ENCODE data around the gene AMPD2. TPM values are rescaled to one million over a fixed set of nuclear protein-coding genes. Genes with fewer than 3 reads are reported as not detected.
A peak's percentile ranks its signal among the peaks of the same experiment; 100 is the strongest.

Gene AMPD2
- total RNA-seq, 2 donors from 2014 or later, result 28.0 to 60.3 TPM

DNA sequence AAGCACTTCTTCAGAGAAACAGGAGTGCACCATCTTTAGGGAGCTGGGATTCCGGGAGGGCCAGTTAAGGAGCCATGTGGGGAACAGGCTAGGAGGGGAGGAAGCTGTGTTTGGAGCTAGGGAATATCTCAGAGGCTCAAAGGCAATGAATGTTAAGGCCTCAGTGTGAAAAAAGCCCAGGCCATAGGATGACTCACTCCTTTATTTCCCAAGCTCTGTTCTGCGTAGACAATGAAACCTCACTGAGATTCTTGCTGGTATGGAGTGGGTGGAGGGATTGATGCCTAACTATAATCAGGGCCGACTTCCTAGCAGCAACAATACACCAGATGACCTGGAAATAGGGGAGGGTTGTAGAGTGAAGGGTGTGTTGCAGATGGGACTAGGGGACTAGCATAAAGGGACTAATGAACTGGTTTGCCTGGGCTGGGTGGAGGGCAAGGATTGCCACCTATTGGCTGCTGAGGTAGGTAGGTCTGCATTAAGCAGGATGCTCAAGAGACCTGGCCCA lies 2.3 kb upstream of the AMPD2 start:
- peaks cover 15% of the 10 kb centered on the region for H3K4me1 ChIP-seq
- peak overlapping the region; percentile 29 for H3K27ac ChIP-seq
- no peak overlapping the region for H3K9ac ChIP-seq (ENCODE audit: low read depth in 2 of 2, low read length in 2 of 2)
- H3K36me3 ChIP-seq, result no peaks in the 10 kb centered on the region
- no peak for DNase-seq
- H3K9me3 ChIP-seq, result no peaks in the 10 kb centered on the region
- no peaks in the 10 kb centered on the region for H3K27me3 ChIP-seq
- intact Hi-C loops (cut with DNase I), result no loop called here
- TF ChIP-seq, protein P1, sequence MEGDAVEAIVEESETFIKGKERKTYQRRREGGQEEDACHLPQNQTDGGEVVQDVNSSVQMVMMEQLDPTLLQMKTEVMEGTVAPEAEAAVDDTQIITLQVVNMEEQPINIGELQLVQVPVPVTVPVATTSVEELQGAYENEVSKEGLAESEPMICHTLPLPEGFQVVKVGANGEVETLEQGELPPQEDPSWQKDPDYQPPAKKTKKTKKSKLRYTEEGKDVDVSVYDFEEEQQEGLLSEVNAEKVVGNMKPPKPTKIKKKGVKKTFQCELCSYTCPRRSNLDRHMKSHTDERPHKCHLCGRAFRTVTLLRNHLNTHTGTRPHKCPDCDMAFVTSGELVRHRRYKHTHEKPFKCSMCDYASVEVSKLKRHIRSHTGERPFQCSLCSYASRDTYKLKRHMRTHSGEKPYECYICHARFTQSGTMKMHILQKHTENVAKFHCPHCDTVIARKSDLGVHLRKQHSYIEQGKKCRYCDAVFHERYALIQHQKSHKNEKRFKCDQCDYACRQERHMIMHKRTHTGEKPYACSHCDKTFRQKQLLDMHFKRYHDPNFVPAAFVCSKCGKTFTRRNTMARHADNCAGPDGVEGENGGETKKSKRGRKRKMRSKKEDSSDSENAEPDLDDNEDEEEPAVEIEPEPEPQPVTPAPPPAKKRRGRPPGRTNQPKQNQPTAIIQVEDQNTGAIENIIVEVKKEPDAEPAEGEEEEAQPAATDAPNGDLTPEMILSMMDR (IDR thresholded peaks at IDR 0.05), result no peak
- no peak overlapping the region for H3K4me3 ChIP-seq

DNA sequence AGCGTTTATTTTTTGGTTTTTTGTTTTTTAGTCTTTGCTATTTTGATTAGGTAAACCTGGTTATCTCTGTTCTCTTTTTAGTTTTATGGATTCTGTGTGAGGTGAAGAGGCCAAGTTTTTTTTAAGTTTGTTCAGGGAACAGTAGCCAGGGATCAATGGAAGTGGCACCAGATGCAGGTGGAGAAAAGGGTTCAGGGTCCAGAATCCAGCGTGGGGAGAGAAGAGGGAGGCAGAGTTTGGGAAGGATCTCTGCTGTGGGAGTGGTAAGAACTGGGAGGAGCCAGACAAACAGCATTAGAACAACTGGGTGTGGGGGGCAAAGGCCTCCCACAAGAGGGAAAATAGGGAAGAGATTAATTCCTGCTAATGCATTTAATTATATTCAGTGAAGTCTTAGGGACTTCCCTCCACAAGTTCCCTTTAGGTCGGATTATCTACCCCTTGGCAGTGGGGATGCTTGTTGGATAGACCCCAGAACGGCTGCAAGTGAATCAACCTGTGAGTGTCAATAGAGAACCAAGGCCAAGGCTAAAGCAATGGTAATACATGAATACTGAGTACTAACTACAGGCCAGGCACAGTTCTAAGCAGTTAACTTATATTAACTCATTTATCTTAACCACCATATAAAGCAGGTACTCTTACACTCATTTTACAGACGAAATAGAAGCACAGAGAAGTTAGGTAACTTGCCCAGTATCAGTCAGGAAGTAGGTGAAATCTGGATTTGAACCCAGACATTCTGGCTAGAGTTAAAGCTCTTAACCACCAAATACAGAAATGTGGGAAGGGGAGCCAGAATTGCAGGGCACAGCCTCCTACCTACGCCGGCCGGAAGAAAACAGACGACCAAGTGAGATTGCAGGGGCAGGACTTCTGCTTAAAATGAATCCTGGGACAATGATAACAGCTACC lies 719 bp upstream of the AMPD2 start:
- Histone ChIP-seq H3K27ac (peak overlapping the region; percentile 83), H3K9ac (ENCODE audit: low read depth in 2 of 2, low read length in 2 of 2) (peak overlapping the region; percentile 74 to 90), H3K4me3 (peak overlapping the region; percentile 70), H3K9me3 (no peaks in the 10 kb centered on the region), H3K27me3 (no peaks in the 10 kb centered on the region), H3K36me3 (no peaks in the 10 kb centered on the region), H3K4me1 (peaks cover 15% of the 10 kb centered on the region)
- TF ChIP-seq, protein P1 (IDR thresholded peaks at IDR 0.05), result no peak
- intact Hi-C loops (cut with DNase I), result no loop called here
- peak; percentile 65 for DNase-seq

DNA sequence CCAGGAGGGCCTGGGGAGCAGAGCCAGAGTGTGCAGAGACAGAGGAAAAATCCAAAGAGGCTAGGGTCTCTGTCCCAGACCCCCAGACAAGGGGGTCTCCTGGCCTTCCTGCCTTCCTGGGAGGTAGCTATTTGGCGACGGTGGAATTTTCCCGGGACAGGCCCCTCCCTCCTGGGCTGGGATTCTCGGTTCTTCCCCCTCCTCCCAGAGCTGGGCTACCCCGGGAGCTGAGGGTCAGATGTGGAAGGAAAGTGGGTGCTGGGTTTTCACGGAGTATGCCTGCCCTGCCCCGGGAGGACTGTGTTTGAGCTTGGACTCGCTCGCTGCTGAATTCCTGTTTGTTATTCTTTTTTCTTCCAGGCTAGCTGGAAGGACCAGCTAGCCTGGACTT lies 759 bp downstream of the AMPD2 start:
- Histone ChIP-seq H3K9ac (ENCODE audit: low read depth in 2 of 2, low read length in 2 of 2) (peak overlapping the region; percentile 74 to 90), H3K4me1 (peaks cover 15% of the 10 kb centered on the region), H3K4me3 (peak overlapping the region; percentile 70), H3K36me3 (no peaks in the 10 kb centered on the region), H3K9me3 (no peaks in the 10 kb centered on the region), H3K27me3 (no peaks in the 10 kb centered on the region), H3K27ac (peak overlapping the region; percentile 83)
- intact Hi-C loops (cut with DNase I), result no loop called here
- DNase-seq, result peak; percentile 67
- TF ChIP-seq, protein P1 (IDR thresholded peaks at IDR 0.05), result no peak

DNA sequence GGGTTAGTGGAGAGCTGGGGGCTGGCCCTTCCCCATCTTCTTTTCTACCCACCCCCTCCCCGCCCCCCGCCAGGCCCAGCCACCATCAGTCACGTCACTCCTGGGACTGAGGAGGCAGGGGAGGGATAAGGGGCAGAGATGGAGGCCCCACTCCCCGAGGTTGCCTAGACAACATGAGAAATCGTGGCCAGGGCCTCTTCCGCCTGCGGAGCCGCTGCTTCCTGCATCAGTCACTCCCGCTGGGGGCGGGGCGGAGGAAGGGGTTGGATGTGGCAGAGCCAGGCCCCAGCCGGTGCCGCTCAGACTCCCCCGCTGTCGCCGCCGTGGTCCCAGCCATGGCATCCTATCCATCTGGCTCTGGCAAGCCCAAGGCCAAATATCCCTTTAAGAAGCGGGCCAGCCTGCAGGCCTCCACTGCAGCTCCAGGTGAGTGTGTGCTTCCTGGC lies 1.2 kb downstream of the AMPD2 start:
- peak overlapping the region; percentile 70 for H3K4me3 ChIP-seq
- intact Hi-C loops (cut with DNase I), result no loop called here
- peak; percentile 96 for DNase-seq
- no peaks in the 10 kb centered on the region for H3K36me3 ChIP-seq
- H3K27ac ChIP-seq, result peak overlapping the region; percentile 83
- no peaks in the 10 kb centered on the region for H3K9me3 ChIP-seq
- peaks cover 15% of the 10 kb centered on the region for H3K4me1 ChIP-seq
- TF ChIP-seq, protein P1 (IDR thresholded peaks at IDR 0.05), result no peak
- no peaks in the 10 kb centered on the region for H3K27me3 ChIP-seq
- H3K9ac ChIP-seq (ENCODE audit: low read depth in 2 of 2, low read length in 2 of 2), result peak overlapping the region; percentile 75 to 90

DNA sequence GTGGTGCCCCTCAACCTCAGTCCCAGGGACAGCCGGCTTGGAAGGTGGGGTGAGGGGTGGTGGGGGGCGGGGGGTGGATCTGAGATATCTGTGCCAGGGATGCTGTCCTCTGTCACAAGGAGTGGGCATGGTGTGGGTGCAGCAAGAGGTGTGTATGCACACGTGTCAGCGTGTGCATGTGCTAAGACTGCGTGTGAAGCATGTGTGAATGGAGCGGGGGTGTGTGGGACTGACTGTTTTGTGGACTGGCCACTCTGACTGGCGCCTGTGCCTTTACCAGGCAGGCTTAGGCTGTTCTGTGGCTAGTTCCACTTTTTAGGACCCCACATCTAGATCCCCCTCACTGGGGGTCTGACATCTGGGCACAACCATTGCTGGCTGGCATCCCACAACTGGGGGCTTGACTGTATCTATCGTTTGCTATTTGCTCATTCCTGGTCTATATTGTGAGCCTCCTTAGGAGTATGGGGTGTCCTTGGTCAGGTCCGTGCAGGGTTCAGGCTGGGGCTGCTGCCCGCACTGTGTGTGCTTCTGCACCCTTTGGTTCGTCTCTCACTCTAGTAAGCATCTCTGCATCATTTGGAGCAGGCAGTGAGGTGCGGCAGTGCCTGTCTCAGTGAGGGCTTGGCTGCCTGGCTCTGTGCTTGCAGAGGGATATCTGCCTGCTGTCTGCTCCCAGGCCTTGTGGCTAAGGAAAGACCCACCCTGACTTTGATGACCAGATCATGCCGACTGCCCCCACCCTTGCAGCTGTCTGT lies 1.9 kb downstream of the AMPD2 start:
- peak overlapping the region; percentile 70 for H3K4me3 ChIP-seq
- H3K36me3 ChIP-seq, result no peaks in the 10 kb centered on the region
- peak overlapping the region; percentile 75 to 78 for H3K9ac ChIP-seq (ENCODE audit: low read depth in 2 of 2, low read length in 2 of 2)
- H3K27me3 ChIP-seq, result no peaks in the 10 kb centered on the region
- TF ChIP-seq, protein P1 (IDR thresholded peaks at IDR 0.05), result no peak
- H3K9me3 ChIP-seq, result no peaks in the 10 kb centered on the region
- peak overlapping the region; percentile 83 for H3K27ac ChIP-seq
- intact Hi-C loops (cut with DNase I), result no loop called here
- H3K4me1 ChIP-seq, result peaks cover 15% of the 10 kb centered on the region
- no peak for DNase-seq

Measured in colonic mucosa (tissue), 4 donors.